Thyroid gland (tissue), 4 donors: Measurements from ENCODE around the gene ANKRD13D. TPM values are rescaled to one million over a fixed set of nuclear protein-coding genes. Genes with fewer than 3 reads are reported as not detected.
A peak's percentile ranks its signal among the peaks of the same experiment; 100 is the strongest.
"Not testable (repeated sequence)": the region's sequence is repeated elsewhere in the genome, so short reads cannot be mapped to it uniquely, and the experiment has no call there.

Experiments used
- DNase-seq, 2 donors: peaks; one replicate each; pipeline ENCODE4 v3.0.0-alpha.2; 2019
- H3K27ac ChIP-seq, 3 donors: fragments of 200-600 bp; sonication (generic); 1 replicate in 2 of 3; 2 replicates in 1 of 3; pipeline ENCODE4 v1.5.1; 2016 to 2019; ENCODE audit warnings: mild to moderate bottlenecking in 1 of 3, moderate library complexity in 1 of 3
- H3K27me3 ChIP-seq: fragments of 200-600 bp; sonication (generic); one replicate; pipeline ENCODE4 v1.5.1; 2019
- H3K36me3 ChIP-seq, 2 donors: fragments of 200-600 bp; sonication (generic); one replicate each; pipeline ENCODE4 v1.5.1; 2016 to 2019
- H3K4me1 ChIP-seq, 2 donors: fragments of 200-600 bp; sonication (generic); one replicate each; pipeline ENCODE4 v1.5.1; 2017 to 2019
- H3K4me3 ChIP-seq, 3 donors: fragments of 200-600 bp; sonication (generic); replicated peaks in 1 of 3; 1 replicate in 2 of 3; 2 replicates in 1 of 3; pipeline ENCODE4 v1.5.1; 2016; ENCODE audit warnings: mild to moderate bottlenecking in 1 of 3
- H3K9me3 ChIP-seq: fragments of 200-600 bp; sonication (generic); one replicate; pipeline ENCODE4 v1.5.1; 2017
- POLR2A ChIP-seq, 2 donors: fragments of 450-650 bp; IDR thresholded peaks; one replicate each; pipeline ENCODE4 v1.6.1; 2017; ENCODE audit warnings: antibody characterized with exemption in 2 of 2, mild to moderate bottlenecking in 2 of 2, moderate library complexity in 1 of 2
- WGBS, 2 donors: methylation state at CpG; one replicate each; pipeline ENCODE4 v1.1.5; 2017; 5-methylcytosine and 5-hydroxymethylcytosine counted together
- intact Hi-C: fragments of 100-400 bp; cut with DNase I; formaldehyde crosslinking; loops from one replicate; pipeline ENCODE4 v1.15.1; 2023
- total RNA-seq, 4 donors: library from RNA; depleted of rRNA; stranded (reverse); fragments of >200 nt; gene quantifications; one replicate each; pipeline ENCODE4 v1.2.3, GENCODE V29; 2016
- TF ChIP-seq, protein P1 (sequence below), 6 experiments: fragments of 200-600 bp in 3 of 6; fragments of 450-650 bp in 3 of 6; sonication (generic) in 3 of 6; IDR thresholded peaks; one replicate each; pipeline ENCODE4 v1.5.1; 2016 to 2019; ENCODE audit warnings: antibody characterized with exemption in 6 of 6, mild to moderate bottlenecking in 2 of 6, inconsistent platforms in 1 of 6, moderate library complexity in 1 of 6

Gene ANKRD13D
- total RNA-seq, 4 donors from 2014 or later: 27.9 to 36.8 (median 31.5) TPM

GRCh38 chr11:67254798-67255197, 34.3 kb upstream of the ANKRD13D start:
- peaks cover 70 to 72% of the 10 kb centered on the region in 2 donors for H3K36me3 ChIP-seq
- 91 to 93% methylated on average over 15 of the region's 15 CpGs for WGBS, 2 donors
- DNase-seq: no peak
- no peaks in the 10 kb centered on the region for H3K27me3 ChIP-seq
- no peaks in the 10 kb centered on the region for H3K4me1 ChIP-seq
- no peaks in the 10 kb centered on the region for H3K9me3 ChIP-seq
- no peak overlapping the region for H3K4me3 ChIP-seq
- intact Hi-C loops: no loop called here
- TF ChIP-seq, protein P1, sequence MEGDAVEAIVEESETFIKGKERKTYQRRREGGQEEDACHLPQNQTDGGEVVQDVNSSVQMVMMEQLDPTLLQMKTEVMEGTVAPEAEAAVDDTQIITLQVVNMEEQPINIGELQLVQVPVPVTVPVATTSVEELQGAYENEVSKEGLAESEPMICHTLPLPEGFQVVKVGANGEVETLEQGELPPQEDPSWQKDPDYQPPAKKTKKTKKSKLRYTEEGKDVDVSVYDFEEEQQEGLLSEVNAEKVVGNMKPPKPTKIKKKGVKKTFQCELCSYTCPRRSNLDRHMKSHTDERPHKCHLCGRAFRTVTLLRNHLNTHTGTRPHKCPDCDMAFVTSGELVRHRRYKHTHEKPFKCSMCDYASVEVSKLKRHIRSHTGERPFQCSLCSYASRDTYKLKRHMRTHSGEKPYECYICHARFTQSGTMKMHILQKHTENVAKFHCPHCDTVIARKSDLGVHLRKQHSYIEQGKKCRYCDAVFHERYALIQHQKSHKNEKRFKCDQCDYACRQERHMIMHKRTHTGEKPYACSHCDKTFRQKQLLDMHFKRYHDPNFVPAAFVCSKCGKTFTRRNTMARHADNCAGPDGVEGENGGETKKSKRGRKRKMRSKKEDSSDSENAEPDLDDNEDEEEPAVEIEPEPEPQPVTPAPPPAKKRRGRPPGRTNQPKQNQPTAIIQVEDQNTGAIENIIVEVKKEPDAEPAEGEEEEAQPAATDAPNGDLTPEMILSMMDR (IDR thresholded peaks at IDR 0.05): no peak
- TF ChIP-seq POLR2A (IDR thresholded peaks at IDR 0.05): no peak
- H3K27ac ChIP-seq: no peak overlapping the region

DNA sequence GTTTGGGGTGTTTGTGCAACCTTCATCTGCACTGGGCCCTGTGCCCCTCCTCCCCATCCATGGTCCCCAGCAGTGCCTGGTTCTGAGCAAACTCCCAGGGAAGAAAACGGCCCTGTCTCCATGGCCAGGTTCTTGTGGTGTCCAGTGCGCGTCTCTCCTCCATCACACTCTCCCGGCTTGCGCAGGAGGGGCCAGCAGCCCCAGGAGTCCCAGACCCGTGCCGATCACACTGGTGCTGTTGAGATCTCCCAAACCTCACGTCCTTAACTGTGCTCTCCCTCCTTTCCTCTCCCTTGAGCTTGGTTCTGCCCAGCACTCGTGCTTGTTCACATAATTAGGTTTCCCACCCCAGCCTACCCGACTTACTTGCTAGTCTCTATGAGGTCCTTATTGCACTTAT, 33.8 kb upstream of the ANKRD13D start:
- intact Hi-C loops: no loop called here

GRCh38 chr11:67255864-67256263, 33.2 kb upstream of the ANKRD13D start:
- H3K27ac ChIP-seq: no peak overlapping the region
- intact Hi-C loops: no loop called here
- H3K4me1 ChIP-seq: peaks cover 0 to under 1% of the 10 kb centered on the region in 2 donors
- no peaks in the 10 kb centered on the region for H3K27me3 ChIP-seq
- DNase-seq: no peak
- no peak for TF ChIP-seq POLR2A (IDR thresholded peaks at IDR 0.05)
- TF ChIP-seq, protein P1 (IDR thresholded peaks at IDR 0.05): no peak
- H3K36me3 ChIP-seq: peaks cover 59 to 62% of the 10 kb centered on the region in 2 donors
- no peaks in the 10 kb centered on the region for H3K9me3 ChIP-seq
- 86 to 98% methylated on average over 7 to 8 of the region's 8 CpGs for WGBS, 2 donors
- no peak overlapping the region for H3K4me3 ChIP-seq

More for the DNA sequence above, 33.8 kb upstream of the ANKRD13D start:
- Histone ChIP-seq H3K9me3 (no peaks in the 10 kb centered on the region), H3K36me3 (peaks cover 64 to 67% of the 10 kb centered on the region in 2 donors), H3K27me3 (no peaks in the 10 kb centered on the region), H3K4me1 (no peaks in the 10 kb centered on the region), H3K4me3 (no peak overlapping the region), H3K27ac (no peak overlapping the region)
- 91 to 92% methylated on average over 10 of the region's 10 CpGs for WGBS, 2 donors
- TF ChIP-seq, protein P1 (IDR thresholded peaks at IDR 0.05): no peak
- no peak for TF ChIP-seq POLR2A (IDR thresholded peaks at IDR 0.05)
- DNase-seq: no peak

DNA sequence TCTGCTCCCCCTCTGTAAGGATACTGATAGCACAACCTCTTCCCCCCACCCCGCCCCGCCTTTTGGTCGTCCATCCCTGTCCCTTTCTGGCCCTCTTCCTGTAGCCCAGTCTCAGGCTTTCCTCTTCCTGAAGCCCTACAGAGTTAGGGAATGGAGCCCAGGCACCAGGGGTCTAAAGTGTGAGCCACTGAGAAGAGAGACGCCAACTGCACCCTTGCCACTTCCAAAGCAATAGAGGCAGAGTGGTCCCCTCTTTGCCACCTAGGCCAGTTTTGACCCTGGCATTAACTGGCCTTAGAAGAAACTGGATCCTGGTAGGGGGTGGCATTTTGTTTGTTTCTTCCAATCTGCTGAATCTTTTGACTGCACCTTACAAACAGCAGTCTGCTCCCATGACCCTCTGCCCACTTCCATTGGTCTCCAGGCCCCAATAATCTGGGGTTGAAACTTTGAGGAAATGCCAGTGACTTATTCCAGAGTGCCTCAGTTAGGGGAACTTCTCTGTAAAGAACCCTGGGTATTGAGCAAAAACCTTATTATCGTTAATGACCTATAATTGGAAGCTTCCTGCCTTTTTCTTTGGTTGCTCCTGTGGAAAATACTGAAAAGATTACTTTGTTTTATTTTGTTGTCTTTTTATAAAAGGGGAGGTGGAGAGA, 32.5 kb upstream of the ANKRD13D start:
- Histone ChIP-seq H3K9me3 (no peaks in the 10 kb centered on the region), H3K4me3 (no peak overlapping the region), H3K27ac (no peak overlapping the region), H3K4me1 (peaks cover 5 to 8% of the 10 kb centered on the region in 2 donors), H3K27me3 (no peaks in the 10 kb centered on the region), H3K36me3 (peaks cover 52 to 54% of the 10 kb centered on the region in 2 donors)
- WGBS, 2 donors: 80 to 83% methylated on average over 5 of the region's 5 CpGs
- DNase-seq: no peak
- intact Hi-C loops: no loop called here
- TF ChIP-seq POLR2A (IDR thresholded peaks at IDR 0.05): no peak
- TF ChIP-seq, protein P1 (IDR thresholded peaks at IDR 0.05): no peak

DNA sequence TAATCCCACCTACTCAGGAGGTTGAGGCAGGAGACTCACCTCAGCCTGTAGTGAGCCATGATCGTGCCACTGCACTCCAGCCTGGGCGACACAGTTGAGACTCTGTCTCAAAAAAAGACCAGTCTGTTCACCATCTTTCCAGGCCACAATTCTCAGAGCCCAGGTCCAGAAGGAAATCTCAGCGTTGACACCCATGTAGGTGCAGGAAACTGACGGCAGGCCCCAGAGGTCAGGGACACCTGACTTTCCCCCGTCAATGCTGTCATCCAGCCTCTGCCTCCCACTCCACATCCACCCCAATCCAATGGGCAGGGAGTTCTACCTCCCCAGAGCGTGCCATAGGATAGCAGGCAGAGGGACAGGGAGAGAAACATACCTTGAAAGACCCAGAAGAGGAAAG, 28.7 kb upstream of the ANKRD13D start:
- Histone ChIP-seq H3K36me3 (peaks cover 14 to 19% of the 10 kb centered on the region in 2 donors), H3K9me3 (no peaks in the 10 kb centered on the region), H3K27me3 (no peaks in the 10 kb centered on the region), H3K27ac (no peak overlapping the region), H3K4me1 (peaks cover 10 to 22% of the 10 kb centered on the region in 2 donors), H3K4me3 (no peak overlapping the region)
- DNase-seq: no peak
- intact Hi-C loops: no loop called here
- TF ChIP-seq, protein P1 (IDR thresholded peaks at IDR 0.05): no peak
- TF ChIP-seq POLR2A (IDR thresholded peaks at IDR 0.05): no peak
- 86 to 90% methylated on average over 6 of the region's 6 CpGs for WGBS, 2 donors

DNA sequence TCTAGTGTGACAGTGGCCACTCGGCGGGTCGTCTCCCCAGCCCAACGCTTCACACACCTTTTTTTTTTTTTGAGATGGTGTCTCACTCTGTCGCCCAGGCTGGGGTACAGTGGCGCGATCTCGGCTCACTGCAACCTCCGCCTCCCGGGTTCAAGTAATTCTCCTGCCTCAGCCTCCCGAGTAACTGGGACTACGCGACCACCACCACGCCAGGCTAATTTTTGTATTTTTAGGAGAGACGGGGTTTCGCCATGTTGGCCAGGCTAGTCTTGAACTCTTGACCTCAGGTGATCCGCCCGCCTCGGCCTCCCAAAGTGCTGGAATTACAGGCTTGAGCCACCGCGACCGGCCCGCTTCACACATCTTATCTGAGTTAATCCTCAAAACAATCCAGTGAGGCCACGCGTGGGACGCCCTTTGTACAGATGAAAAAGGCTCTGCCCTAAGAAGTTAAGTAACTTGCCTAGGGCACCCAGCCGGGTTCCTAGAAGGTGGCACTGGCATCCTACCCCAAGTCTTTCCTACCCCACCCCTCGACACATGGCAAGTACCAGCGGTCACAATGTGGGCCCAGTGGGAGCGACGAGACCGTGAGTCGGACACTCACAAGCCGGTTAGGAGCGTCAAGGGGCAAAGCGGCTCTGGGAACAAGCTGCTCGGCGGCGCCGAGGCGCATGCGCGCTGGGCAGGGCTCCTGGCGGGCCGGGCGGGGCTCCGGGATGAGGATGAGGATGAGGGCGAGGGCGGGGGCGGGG, 28.0 kb upstream of the ANKRD13D start:
- intact Hi-C loops: not testable (repeated sequence)
- 39 to 48% methylated on average over 30 to 34 of the region's 50 CpGs for WGBS, 2 donors
- H3K4me1 ChIP-seq: peaks cover 10 to 28% of the 10 kb centered on the region in 2 donors

More for the DNA sequence above, 28.0 kb upstream of the ANKRD13D start:
- DNase-seq: peak; percentile 54
- H3K9me3 ChIP-seq, H3K27me3 ChIP-seq: not testable (repeated sequence)
- H3K27ac ChIP-seq: peak overlapping the region in 1 of 3 donors; percentile 51
- peak overlapping the region in 1 of 3 donors; percentile 22 for H3K4me3 ChIP-seq
- peaks cover 7 to 13% of the 10 kb centered on the region in 2 donors for H3K36me3 ChIP-seq
